Parathyroid adenoma (tissue), 2 donors: ENCODE measurements around the gene FREM1.

Source experiments
- H2AFZ ChIP-seq: fragments of 300-600 bp; sonication (generic); one replicate; pipeline ENCODE4 v1.7.0; 2017; ENCODE audit warnings: antibody characterized with exemption, mild to moderate bottlenecking
- H3K27ac ChIP-seq: fragments of 300-600 bp; sonication (generic); one replicate; pipeline ENCODE4 v1.7.0; 2017
- H3K27me3 ChIP-seq: fragments of 300-600 bp; sonication (generic); one replicate; pipeline ENCODE4 v1.7.0; 2017; ENCODE audit warnings: low read length; ENCODE audit not compliant: control insufficient read depth, insufficient read depth
- H3K36me3 ChIP-seq: fragments of 300-600 bp; sonication (generic); one replicate; pipeline ENCODE4 v1.7.0; 2017; ENCODE audit warnings: low read length; ENCODE audit not compliant: control insufficient read depth, insufficient read depth
- H3K4me1 ChIP-seq: fragments of 300-600 bp; sonication (generic); one replicate; pipeline ENCODE4 v1.7.0; 2017; ENCODE audit warnings: control low read depth
- H3K4me2 ChIP-seq: fragments of 300-600 bp; sonication (generic); one replicate; pipeline ENCODE4 v1.7.0; 2017; ENCODE audit warnings: low read length
- H3K4me3 ChIP-seq: fragments of 300-600 bp; sonication (generic); one replicate; pipeline ENCODE4 v1.7.0; 2017; ENCODE audit warnings: low read depth, low read length
- H3K79me2 ChIP-seq: fragments of 300-600 bp; sonication (generic); one replicate; pipeline ENCODE4 v1.7.0; 2017; ENCODE audit warnings: control low read depth
- H3K9ac ChIP-seq: fragments of 300-600 bp; sonication (generic); one replicate; pipeline ENCODE4 v1.7.0; 2017; ENCODE audit warnings: mild to moderate bottlenecking
- H3K9me3 ChIP-seq: fragments of 300-600 bp; sonication (generic); one replicate; pipeline ENCODE4 v1.7.0; 2017; ENCODE audit warnings: low read length; ENCODE audit not compliant: control insufficient read depth
- TF ChIP-seq, protein P1 (sequence below): fragments of 300-600 bp; sonication (generic); IDR thresholded peaks from one replicate; pipeline ENCODE4 v1.7.0; 2017; ENCODE audit warnings: antibody characterized with exemption, mild to moderate bottlenecking
- donor health status: primary hyperparathyroidism.

FREM1 gene

DNA sequence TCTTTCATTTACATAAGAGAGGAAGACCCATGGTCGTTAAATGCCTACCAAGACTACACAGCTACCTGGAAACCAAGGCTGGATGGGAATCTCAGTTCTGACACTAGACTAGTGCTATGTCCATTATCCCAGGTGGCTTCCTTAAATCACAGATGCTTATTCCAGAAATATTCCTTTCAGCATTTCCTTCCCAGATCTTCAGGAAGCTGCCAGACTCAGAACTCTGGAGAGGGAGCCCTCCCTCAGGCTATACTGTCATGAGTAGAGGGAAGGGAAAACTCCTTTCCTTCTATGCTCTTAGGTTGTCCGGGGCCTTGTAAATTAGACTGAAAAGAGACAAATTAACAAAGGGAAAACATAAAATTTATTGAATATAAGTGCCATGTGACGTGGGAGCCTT lies 20.8 kb downstream of the FREM1 start:
- Histone ChIP-seq H3K9ac (no peak overlapping the region), H3K36me3 (no peaks in the 10 kb centered on the region), H3K4me3 (no peak overlapping the region), H3K27ac (no peak overlapping the region), H3K9me3 (no peaks in the 10 kb centered on the region), H3K79me2 (no peaks in the 10 kb centered on the region), H3K4me2 (no peak overlapping the region), H2AFZ (no peak overlapping the region), H3K4me1 (no peaks in the 10 kb centered on the region), H3K27me3 (no peaks in the 10 kb centered on the region)
- TF ChIP-seq, protein P1, sequence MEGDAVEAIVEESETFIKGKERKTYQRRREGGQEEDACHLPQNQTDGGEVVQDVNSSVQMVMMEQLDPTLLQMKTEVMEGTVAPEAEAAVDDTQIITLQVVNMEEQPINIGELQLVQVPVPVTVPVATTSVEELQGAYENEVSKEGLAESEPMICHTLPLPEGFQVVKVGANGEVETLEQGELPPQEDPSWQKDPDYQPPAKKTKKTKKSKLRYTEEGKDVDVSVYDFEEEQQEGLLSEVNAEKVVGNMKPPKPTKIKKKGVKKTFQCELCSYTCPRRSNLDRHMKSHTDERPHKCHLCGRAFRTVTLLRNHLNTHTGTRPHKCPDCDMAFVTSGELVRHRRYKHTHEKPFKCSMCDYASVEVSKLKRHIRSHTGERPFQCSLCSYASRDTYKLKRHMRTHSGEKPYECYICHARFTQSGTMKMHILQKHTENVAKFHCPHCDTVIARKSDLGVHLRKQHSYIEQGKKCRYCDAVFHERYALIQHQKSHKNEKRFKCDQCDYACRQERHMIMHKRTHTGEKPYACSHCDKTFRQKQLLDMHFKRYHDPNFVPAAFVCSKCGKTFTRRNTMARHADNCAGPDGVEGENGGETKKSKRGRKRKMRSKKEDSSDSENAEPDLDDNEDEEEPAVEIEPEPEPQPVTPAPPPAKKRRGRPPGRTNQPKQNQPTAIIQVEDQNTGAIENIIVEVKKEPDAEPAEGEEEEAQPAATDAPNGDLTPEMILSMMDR, result no peak

DNA sequence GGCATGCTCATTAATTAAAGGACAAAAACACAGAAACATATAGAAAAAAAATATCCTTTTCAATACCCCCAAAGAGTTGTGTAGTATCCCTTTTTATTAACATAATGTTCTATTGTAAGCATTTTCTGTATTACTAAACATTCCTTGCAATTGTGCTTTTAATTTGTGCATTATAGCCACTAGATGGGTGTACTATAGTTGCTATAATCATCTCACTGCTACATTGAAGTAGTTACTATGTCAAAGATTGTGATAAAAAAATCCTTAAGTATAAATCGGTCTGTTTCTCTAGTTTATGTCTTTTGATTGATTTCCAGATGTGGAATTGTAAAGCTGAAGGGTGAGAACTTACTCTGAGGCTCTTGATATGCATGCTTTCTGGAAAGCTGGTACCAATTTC lies 21.4 kb downstream of the FREM1 start:
- no peak overlapping the region for H3K4me2 ChIP-seq
- no peak overlapping the region for H3K9ac ChIP-seq
- no peaks in the 10 kb centered on the region for H3K9me3 ChIP-seq
- no peak overlapping the region for H2AFZ ChIP-seq
- no peak overlapping the region for H3K4me3 ChIP-seq
- no peaks in the 10 kb centered on the region for H3K4me1 ChIP-seq
- no peak overlapping the region for H3K27ac ChIP-seq
- H3K79me2 ChIP-seq, result no peaks in the 10 kb centered on the region
- no peaks in the 10 kb centered on the region for H3K36me3 ChIP-seq
- TF ChIP-seq, protein P1, result no peak
- no peaks in the 10 kb centered on the region for H3K27me3 ChIP-seq

DNA sequence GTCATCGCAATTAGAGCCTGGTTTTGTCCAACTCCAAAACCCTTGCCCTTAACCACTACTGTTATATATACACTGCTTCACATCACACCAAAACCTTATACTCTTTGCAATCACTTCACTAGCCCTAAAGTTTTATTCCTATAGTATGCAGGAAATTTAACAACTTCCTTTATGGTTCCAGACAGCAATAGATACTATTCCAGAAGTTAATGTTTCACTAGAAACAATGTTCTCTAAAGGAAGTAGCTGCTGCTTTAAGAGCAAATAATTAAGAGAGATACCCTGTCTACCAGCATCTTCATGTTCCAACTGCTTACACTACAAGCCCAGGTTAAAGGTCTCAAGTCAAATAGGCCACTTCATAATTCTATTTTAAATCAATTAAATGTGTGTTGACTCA lies 22.0 kb downstream of the FREM1 start:
- Histone ChIP-seq H3K9me3 (no peaks in the 10 kb centered on the region), H3K27ac (no peak overlapping the region), H3K79me2 (no peaks in the 10 kb centered on the region), H2AFZ (no peak overlapping the region), H3K4me2 (no peak overlapping the region), H3K36me3 (no peaks in the 10 kb centered on the region), H3K9ac (no peak overlapping the region), H3K4me3 (no peak overlapping the region), H3K4me1 (no peaks in the 10 kb centered on the region), H3K27me3 (no peaks in the 10 kb centered on the region)
- TF ChIP-seq, protein P1, result no peak

DNA sequence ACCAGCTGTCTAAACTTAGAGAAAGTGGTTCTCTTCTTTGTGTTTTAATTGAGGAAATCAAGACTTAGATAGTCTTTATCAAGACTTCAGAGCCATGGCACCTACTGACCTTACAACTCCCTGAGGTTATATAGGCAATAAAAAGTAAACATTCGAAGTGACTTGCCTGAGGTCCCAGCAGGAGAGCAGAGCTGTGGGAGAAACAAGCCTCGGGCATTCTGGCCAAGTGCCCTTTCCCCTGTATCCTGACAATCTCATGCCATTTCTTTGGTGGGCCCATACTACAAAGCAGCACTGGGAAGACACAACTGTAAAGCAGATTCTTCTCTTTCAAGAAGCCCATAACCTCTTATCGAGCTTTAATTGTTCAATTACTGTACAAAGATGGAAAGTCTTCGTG lies 23.1 kb downstream of the FREM1 start:
- no peak overlapping the region for H3K27ac ChIP-seq

DNA sequence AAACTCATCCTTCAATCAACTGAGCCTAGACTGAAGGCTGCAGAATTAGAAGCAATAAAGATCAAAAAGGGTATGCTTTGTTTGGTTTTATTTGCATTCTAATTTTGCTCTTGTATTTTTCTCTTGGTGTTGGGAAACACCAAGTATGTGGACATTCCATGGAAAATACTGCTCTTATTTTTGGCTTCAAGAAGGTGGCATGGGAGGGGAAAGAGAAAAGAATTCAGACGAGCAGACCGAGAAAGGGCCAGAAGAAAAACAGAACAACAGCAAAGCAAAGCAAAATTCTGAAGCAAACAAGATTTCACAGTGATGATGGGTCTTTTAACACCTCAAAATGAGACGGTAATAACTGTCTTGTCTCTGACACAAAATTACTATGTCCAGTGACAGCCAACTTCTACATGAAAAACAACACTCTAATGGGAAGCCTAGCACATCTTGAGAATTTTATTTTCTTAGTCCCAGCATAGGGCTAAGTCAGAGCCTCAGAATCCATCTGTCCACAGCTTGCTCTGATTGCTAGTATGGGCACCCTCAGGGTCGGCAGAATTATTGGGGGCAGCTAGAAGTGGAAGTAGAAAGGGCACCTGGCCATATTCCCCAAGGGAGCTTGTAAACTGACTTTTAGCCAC lies 26.8 kb downstream of the FREM1 start:
- no peak overlapping the region for H3K4me3 ChIP-seq
- H3K27ac ChIP-seq, result no peak overlapping the region

More for the DNA sequence above, 23.1 kb downstream of the FREM1 start:
- H3K4me1 ChIP-seq, result no peaks in the 10 kb centered on the region
- no peak overlapping the region for H3K9ac ChIP-seq
- no peak overlapping the region for H3K4me2 ChIP-seq
- no peaks in the 10 kb centered on the region for H3K36me3 ChIP-seq
- no peaks in the 10 kb centered on the region for H3K9me3 ChIP-seq
- H2AFZ ChIP-seq, result no peak overlapping the region
- no peaks in the 10 kb centered on the region for H3K79me2 ChIP-seq
- TF ChIP-seq, protein P1, result no peak
- H3K27me3 ChIP-seq, result no peaks in the 10 kb centered on the region
- H3K4me3 ChIP-seq, result no peak overlapping the region

More for the DNA sequence above, 26.8 kb downstream of the FREM1 start:
- Histone ChIP-seq H3K4me1 (no peaks in the 10 kb centered on the region), H3K9ac (no peak overlapping the region), H2AFZ (no peak overlapping the region), H3K9me3 (no peaks in the 10 kb centered on the region), H3K4me2 (no peak overlapping the region), H3K79me2 (no peaks in the 10 kb centered on the region), H3K27me3 (no peaks in the 10 kb centered on the region), H3K36me3 (no peaks in the 10 kb centered on the region)
- TF ChIP-seq, protein P1, result no peak
